RCC 7860 (cell line): Measurements from ENCODE around the gene COMMD2.

Experiments
- DNase-seq: peaks from one replicate; pipeline ENCODE4 v3.0.0-alpha.2; 2015; ENCODE audit warnings: low spot score
- FAIRE-seq: peaks from 2 replicates; lab custom pipeline; 2012; peaks lifted over from hg19 to GRCh38; lab: Jason Lieb, UNC

Gene COMMD2

GRCh38 chr3:149705416-149705815 is 46.9 kb downstream of the COMMD2 start:
- DNase-seq (no peak), FAIRE-seq (no peak)

DNA sequence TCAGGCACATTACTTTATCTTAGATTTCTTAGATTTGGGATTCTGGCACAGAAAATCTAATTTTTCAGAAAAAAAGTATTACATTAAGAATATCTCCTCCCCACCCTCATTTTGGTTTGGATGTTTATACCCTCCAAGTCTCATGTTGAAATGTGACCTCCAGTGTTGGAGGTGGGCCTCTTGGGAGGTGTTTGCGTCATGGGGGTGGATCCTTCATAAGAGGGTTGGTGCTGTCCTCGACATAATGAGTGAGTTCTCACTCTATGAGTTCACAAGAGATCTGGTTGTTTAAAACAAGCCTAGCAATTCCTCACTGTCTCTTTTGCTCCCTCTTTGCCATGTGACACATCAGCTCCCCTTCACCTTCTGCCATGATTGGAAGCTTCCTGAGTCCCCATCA is 48.8 kb downstream of the COMMD2 start:
- FAIRE-seq (no peak), DNase-seq (no peak)

DNA sequence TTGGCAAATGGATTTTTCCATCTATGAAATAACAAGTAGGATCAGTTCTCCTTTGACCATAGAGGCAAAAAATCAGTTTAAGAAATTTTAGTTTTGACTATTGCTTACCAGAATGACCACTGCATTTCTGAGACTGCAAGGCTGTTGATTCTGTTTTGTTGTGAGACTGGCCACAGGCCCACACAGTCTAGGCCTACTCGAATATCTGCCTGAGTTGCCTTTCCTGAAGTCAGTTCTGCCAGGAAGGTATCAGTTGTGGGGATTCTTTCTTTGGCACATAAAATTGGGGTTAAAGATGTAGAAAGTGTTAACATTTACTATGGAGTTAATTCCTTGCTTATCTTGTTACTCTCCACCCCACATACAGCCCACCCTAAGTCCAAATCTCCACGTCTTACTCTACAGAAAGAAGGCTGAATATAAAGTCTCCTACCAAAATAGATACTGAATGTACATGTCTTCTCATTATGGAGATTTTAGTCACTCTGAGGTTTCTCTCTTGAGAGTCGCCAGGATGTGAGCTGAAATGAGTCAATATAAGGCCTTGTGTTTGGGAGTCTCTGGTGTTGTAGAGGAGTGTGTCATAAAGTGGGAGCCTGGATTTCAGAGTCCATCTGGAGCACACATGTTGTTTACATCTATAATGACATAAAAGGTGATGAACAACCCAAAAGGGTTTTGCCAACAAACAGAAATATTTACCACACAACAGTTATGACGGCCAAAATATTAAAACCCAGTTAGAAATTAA is 49.4 kb downstream of the COMMD2 start:
- DNase-seq: peak; percentile 24
- FAIRE-seq: no peak

DNA sequence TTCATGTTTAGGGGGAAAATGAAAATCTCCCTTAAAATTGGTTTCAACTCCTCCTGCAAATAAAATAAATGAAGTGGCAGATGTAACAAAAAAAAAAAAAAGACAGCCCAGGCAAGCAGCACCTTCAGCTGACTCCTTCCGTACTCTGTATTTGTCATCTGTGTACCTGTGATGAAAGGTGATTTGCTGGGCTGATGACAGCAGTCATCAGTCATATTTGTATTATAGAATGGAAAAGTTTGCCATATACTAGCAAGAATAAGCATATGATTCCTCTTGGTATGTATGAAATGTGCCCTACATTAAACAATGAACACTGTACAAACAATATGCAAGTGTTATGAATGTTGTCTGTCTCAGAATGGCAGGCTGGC is 50.3 kb downstream of the COMMD2 start:
- FAIRE-seq (no peak), DNase-seq (no peak)

DNA sequence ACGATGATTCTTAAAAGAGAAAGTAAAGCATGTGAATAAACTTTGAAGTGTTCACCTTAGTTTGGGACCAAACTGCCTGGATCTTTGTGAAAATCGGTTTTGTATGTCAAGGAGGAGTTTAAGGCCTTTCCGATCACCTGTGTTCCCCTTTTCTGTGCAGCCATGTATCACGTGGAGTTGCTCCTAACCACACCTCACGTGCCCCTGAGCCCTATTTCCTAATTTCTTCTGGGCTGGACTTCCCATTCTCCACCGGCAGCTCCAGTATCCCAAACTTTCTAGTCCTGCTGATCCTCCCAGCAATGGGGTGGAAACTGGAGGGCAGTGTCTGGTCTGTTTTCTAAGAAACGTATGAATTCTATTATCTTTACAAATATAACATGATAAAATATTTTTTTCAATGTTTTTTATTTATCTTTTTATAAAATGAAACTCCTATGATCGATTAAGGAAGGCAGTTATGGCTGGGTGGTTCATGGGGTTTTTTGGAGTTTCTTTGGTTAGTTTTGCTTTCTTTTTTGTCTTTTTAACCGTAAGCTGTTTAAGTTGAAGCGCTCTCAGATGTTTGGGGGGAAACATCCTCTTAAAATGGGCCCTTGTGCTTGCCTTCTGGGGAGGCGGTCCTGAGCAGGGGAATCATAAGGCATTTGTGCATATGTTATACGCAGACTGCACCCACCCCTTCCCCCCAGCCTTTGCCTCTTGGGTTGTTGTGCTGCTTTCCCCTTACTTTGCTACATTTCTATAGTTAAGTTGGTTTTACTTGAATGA is 50.9 kb downstream of the COMMD2 start:
- no peak for DNase-seq
- no peak for FAIRE-seq
